Keratinocyte (primary cell): Measurements from ENCODE around the gene LRPPRC.

Source experiments
- EZH2 ChIP-seq: IDR thresholded peaks from one replicate; pipeline ENCODE4 v1.6.1; 2012; ENCODE audit warnings: inconsistent platforms, mild to moderate bottlenecking, low read length, moderate library complexity
- TF ChIP-seq, protein P1 (sequence below), 3 experiments: IDR thresholded peaks in 1 of 3; conservative IDR thresholded peaks in 1 of 3; optimal IDR thresholded peaks in 1 of 3; 2 replicates in 2 of 3; 3 replicates in 1 of 3; pipeline versions ENCODE3 to v1.5.1; 2011; ENCODE audit warnings: low read length in 3 of 3, mild to moderate bottlenecking in 3 of 3, moderate library complexity in 2 of 3, control low read depth in 1 of 3, inconsistent platforms in 1 of 3; ENCODE audit not compliant: insufficient read depth in 2 of 3; ENCODE audit errors: extremely low read depth in 1 of 3

DNA sequence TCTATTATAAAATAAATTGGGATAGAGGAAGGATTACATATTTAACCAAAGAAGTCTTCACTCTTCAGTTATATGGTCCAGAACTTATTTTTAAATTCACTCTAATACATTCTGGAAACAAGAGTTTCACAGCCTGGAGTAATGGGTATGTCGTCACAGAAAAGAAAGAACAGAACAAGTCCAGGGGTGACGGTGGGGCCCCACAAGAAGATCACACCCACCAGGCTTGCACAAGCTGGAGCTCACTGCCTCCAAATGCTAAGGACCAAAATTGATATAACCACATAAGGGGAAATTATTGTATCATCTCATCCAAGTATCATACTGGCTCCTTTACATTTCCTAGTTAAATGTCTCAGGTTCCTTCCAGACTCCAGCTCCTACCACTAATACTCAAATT lies 11.3 kb downstream of the LRPPRC start:
- no peak for TF ChIP-seq EZH2
- TF ChIP-seq, protein P1, sequence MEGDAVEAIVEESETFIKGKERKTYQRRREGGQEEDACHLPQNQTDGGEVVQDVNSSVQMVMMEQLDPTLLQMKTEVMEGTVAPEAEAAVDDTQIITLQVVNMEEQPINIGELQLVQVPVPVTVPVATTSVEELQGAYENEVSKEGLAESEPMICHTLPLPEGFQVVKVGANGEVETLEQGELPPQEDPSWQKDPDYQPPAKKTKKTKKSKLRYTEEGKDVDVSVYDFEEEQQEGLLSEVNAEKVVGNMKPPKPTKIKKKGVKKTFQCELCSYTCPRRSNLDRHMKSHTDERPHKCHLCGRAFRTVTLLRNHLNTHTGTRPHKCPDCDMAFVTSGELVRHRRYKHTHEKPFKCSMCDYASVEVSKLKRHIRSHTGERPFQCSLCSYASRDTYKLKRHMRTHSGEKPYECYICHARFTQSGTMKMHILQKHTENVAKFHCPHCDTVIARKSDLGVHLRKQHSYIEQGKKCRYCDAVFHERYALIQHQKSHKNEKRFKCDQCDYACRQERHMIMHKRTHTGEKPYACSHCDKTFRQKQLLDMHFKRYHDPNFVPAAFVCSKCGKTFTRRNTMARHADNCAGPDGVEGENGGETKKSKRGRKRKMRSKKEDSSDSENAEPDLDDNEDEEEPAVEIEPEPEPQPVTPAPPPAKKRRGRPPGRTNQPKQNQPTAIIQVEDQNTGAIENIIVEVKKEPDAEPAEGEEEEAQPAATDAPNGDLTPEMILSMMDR (optimal IDR thresholded peaks at IDR 0.05 in 1 of 3, IDR thresholded peaks at IDR 0.05 in 1 of 3, conservative IDR thresholded peaks at IDR 0.05 in 1 of 3; ENCODE audit: extremely low read depth in 1 of 3, insufficient read depth in 2 of 3, low read length in 3 of 3): no peak
